Raji (cell line): ENCODE results near the gene JMJD1C.

ENCODE experiments used
- POLR2A ChIP-seq: IDR thresholded peaks from 2 replicates; pipeline ENCODE4 v1.6.1; 2011; ENCODE audit warnings: low read depth, low read length, control low read depth; ENCODE audit not compliant: insufficient read depth

The JMJD1C gene

GRCh38 chr10:63228237-63228636 lies 237.5 kb downstream of the JMJD1C start:
- no peak for TF ChIP-seq POLR2A

DNA sequence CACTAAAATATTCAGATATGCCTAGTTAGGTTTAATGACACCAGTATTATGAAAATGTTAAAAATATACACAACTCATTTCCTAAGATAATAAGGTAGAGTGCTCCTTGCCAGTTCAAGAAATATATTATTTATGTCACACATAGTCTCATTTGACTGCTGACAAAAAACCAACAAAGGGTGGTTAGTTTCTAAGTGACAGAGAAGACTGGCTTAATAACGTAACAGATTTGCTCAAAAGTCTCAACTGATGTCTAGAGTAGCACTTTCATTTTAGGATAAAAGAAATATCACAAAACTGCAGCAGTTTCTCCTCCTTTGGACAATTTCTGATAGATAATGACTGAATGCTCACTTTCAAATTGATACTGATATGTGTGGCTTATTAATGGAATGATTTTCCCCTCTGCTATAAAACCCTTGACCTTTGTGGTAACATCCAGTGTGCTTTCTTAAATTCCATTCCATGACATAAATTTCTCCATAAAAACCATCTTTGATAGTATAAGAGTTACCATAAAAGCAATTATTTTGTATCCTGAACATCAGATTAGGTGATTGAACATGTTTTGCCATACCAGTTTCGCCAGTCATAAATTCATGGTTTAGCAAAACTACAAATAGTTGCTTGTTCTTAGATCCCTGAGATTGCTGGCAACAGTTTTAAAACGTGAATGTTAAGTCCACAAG lies 238.4 kb downstream of the JMJD1C start:
- TF ChIP-seq POLR2A = no peak

DNA sequence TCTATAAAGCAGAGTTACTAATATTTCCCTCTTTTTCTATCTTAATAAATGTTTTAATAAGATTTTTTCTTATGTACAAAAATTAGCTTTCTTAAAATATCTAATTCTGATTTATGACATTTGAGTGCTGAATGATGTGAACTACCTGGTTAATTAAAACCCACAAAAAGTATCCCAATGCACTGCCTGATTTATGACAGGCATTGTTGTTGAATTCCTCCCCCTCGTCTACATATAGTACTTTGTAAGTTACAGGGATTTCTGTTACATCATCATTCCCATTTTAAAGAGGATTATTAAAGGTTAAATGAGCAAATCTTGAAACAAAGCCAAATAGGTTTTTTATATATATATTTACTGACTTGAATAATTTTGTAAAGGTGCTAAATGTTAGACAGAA lies 241.5 kb downstream of the JMJD1C start:
- no peak for TF ChIP-seq POLR2A

- no peak for TF ChIP-seq POLR2A
Observed at GRCh38 chr10:63221950-63222349, 243.8 kb downstream of the JMJD1C start.

GRCh38 chr10:63219749-63220148 lies 246.0 kb downstream of the JMJD1C start:
- TF ChIP-seq POLR2A = no peak

DNA sequence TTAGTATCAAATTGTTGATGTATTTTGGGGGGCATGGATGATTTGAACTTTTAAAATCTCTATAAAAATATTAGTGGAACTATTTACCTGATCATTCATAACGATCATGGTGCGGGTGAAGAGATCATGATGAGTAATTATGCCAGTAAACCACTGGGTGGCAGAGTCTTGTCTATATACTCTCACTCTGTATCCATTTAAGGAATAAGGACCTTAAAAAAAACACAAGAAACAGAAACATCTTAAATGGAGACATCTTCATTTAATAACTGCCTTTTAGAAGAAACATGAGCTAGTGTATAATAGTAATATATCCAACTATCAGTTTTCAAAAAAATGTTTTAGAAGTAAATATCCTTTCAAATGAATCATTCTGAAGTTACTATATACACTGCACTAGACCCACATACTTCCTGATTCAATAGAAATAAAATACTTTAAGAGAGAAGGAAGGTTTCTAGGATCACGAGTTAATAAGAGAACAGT lies 248.6 kb downstream of the JMJD1C start:
- no peak for TF ChIP-seq POLR2A

- no peak for TF ChIP-seq POLR2A
Observed at GRCh38 chr10:63214571-63214970, 251.2 kb downstream of the JMJD1C start.

DNA sequence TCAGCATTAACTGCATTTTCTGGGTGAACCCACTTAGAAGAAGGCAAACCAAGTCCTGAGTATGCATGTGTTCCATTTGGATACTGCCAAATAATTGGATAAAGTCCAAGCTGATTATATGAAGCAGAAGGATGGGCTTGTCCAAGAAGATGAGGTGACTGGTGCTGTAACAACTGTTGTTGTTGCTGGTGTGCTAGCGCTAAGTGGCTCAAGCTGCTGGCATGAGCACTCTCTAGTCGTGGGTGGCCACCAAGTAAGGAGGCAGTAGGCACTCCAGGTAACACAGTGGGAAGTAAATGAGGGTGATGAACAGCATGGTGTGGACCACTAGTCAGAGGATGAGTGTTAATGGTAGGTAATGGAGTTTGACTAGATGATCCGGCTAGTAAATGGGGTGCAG lies 252.3 kb downstream of the JMJD1C start:
- no peak for TF ChIP-seq POLR2A

DNA sequence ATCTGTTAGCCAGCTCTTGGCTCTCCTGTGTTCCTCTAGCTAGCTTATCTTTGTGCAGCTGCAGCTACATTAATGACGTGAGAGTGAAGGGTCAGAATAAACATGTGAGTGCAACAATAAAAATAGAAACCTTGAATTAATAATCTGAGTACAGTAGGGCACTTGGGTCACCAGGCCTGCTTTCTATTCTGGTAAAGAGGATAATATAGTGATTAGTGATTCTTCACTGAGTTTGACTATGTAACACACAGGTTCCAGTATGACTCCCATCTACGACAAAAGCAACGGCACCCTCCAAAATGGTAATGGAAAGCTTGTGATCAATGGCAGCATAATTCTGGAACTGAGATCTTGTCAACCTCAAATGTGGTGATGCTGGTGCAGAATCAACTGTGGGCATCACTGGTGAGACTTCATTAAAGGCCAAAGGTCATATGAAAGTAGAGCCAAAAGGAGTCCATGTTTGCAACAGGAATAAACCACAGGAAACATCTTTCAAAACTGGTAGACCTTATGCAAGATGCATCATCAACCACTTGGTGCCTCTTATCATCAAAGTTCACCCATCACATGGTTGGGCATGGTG lies 255.1 kb downstream of the JMJD1C start:
- no peak for TF ChIP-seq POLR2A

- TF ChIP-seq POLR2A = no peak
Observed at GRCh38 chr10:63209705-63210104, 256.1 kb downstream of the JMJD1C start.

GRCh38 chr10:63208986-63209385 lies 256.8 kb downstream of the JMJD1C start:
- no peak for TF ChIP-seq POLR2A

GRCh38 chr10:63206997-63207811 lies 258.6 kb downstream of the JMJD1C start:
- no peak for TF ChIP-seq POLR2A

DNA sequence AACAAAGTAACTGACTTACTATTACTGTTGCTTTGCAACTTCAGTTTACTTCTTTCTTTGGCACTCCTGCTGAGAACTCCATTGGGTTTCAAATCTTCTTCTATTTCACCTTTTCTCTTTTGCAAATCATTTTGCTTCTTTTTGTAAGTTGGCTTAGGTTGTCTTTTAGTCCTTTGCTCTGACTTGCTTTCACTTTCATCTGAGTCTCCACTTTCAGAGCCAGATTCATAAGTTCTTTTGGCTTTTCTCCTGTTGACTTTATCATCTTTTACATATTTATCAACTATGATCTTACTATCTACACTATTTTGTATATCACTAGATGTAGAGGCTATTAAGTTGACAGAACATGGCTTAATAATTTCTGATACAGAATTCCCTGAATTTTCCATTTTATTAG lies 259.2 kb downstream of the JMJD1C start:
- no peak for TF ChIP-seq POLR2A

DNA sequence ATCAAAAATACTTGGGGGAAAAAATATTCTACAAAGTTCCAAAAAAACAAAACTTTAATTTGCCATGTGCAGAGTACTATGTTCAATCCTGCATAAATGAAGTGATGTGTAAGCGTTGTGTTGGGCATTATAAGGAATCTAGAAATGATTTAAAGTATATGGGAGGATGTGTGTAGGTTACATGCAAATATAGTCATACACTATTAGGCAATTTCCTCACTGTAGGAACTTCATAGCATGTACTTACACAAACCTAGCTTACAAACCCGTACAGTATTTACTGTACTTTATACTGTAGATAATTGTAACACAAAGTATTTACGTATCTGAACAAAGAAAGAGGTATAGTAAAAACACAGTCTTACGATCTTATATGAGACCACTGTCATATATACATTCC lies 260.4 kb downstream of the JMJD1C start:
- no peak for TF ChIP-seq POLR2A

DNA sequence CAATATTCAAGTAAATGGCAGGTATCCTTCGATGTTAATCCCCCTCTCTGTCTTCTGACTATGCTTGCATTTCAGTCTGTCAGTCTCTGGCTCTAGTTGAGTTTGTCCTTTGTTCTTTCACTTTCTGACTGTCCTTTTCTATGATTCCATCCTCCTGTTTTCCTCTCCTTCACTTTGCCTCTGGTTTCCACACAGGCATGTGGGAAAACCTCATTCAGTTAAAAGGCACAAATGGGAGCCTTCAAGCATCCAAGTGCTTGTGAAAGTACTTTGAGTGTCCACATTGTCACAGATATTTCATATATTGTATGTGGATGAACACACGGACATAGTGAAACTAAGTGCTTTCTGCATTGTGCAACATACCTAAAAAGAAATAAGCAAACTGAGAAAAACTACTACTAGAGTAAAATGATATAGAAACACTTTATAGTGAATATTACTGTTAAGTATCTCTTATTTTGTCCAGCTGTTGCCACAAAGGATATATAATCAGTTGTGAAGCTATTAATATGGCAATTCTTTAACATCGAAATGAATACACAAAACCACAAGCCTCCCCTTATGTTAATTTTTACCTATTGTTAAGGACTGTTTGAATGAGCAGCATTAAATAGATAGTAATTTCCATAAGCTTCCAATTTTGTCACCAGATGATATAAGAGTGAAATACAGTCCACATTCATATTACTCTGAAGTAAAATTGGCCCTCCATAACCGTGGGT lies 260.9 kb downstream of the JMJD1C start:
- TF ChIP-seq POLR2A = no peak
